GM21737 (cell line): ENCODE measurements around the gene MAP3K19.
A peak's percentile ranks its signal among the peaks of the same experiment; 100 is the strongest.
"Not testable (repeated sequence)": the region's sequence is repeated elsewhere in the genome, so short reads cannot be mapped to it uniquely, and the experiment has no call there.

Experiments used
- ATAC-seq: cut with Tn5 transposase; IDR thresholded peaks from one replicate; pipeline ENCODE4 v1.9.1; 2021; ENCODE audit warnings: mild to moderate bottlenecking, moderate library complexity; ENCODE audit not compliant: unreplicated experiment

The MAP3K19 gene

GRCh38 chr2:135047300-135047699 is at the start of gene MAP3K19:
TSS of gene MAP3K19 (minus strand) at chr2:135047447. CDS start at chr2:135024647, 22,800 bp downstream.
- no peak for ATAC-seq

- no peak for ATAC-seq
Observed at GRCh38 chr2:135096665-135097446, 49.6 kb upstream of the MAP3K19 start.

DNA sequence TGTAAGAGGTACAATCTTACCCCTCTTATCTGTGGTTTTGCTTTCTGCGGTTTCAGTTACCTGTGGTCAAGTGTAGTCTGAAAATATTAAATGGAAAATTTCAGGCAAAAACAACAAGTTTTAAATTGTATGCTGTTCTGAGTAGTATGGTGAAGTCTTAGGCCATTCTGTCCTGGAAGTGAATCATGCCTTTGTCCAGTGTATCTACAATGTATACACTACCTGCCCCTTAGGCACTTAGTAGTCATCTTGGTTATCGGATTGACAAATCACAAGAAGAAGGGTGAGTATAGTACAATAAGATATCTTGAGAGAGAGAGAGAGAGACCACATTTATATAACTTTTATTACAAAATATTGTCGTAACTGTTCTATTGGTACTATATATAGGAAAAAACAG is 48.3 kb upstream of the MAP3K19 start:
- ATAC-seq, result no peak

- ATAC-seq, result no peak
Observed at GRCh38 chr2:135094508-135094907, 47.3 kb upstream of the MAP3K19 start.

DNA sequence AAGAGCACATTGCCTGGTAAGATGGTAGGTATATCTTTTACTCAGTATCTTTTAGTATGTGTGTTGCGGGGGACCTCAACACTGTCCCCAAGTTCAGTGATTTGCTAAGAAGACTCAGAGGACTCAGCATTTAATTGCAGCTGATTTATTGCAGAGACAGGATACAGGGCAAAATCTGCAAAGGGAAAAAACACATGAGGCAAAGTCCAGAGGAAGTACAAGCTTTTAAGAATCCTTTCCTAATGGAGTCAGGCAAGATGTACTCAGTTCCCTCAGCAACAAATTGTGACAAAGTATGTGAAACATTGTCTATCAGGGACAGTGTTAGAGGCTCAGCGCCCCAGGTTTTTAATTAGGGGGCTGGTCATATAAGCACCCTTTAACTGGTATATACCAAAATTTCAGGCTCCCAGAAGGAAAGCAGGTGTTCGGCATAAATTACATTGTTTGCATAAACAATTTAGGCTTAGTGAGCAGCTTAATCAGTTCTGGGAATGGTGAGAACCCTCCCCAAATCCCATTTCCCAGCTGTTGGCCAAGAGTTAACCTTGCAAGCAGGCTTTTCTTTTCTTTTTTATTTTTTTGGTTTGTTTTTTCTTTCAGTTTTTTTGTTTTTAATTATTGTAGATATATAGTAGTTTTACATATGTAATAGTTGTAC is 46.6 kb upstream of the MAP3K19 start:
- no peak for ATAC-seq

DNA sequence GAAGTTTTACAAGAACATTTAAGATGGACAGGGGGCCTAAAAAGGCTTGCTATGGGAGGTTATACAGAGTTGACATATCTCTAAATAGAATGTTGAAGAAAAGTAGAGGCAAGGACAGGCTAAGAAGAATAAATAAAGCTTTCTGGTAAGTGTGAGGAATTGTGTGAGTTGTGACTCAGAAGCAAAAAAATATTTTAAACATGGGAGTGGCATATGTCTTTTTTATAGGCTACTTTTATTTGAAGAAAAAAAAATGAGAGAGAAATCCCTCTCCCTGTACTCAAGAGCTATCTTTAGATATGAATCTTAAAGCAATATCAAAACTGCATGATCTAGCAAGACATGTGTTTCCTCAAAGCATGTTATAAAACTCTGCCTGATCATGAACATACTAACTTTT is 45.9 kb upstream of the MAP3K19 start:
- no peak for ATAC-seq

- ATAC-seq, result no peak
Observed at GRCh38 chr2:135091681-135092080, 44.4 kb upstream of the MAP3K19 start.

DNA sequence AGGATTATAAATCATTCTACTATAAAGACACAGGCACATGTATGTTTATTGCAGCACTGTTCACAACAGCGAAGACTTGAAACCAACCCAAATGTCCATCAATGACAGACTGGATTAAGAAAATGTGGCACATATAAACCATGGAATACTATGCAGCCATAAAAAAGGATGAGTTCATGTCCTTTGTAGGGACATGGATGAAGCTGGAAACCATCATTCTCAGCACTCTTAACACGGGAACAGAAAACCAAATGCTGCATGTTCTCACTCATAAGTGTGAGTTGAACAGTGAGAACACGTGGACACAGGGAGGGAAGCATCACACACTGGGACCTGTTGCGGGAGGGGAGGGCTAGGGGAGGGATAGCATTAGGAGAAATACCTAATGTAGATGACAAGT is 42.4 kb upstream of the MAP3K19 start:
- ATAC-seq, result not testable (repeated sequence)

DNA sequence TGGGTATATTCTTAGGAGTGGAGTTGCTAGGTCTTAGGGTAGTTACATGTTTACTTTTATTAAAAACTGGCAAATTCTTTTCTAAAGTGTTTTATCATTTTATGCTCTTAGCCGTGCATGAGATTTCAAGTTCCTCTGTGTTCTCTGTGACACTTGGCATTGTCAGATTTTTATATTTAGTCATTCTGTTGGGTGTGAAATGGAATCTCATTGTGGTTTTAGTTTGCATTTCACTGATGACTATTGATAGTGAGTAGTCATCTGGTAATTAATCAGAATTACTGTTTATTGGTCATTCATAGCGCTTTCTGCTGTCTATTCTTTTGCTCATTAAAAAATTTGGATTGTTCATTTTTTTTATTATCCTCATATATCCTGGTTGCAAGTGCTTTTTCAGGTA is 39.0 kb upstream of the MAP3K19 start:
- ATAC-seq, result no peak

GRCh38 chr2:135078417-135078816 is 31.2 kb upstream of the MAP3K19 start:
- no peak for ATAC-seq

DNA sequence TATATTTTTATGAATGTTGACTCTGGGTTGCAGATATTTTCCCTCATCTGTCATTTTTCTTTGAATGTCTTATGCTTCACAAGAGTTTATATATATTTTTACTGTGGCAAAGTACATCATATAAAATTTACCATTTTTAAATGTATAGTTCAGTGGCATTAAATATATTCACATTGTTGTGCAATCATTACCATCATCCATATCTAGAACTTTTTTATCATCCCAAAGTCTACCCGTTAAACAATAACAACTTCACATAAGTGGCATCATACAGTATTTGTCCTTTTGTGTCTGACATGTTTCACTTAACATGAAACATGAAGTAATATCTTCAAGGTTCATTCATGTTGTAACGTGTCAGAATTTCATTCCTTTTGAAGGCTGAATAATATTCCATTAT is 29.3 kb upstream of the MAP3K19 start:
- no peak for ATAC-seq

GRCh38 chr2:135074216-135074615 is 27.0 kb upstream of the MAP3K19 start:
- ATAC-seq, result no peak

- ATAC-seq, result no peak
Observed at GRCh38 chr2:135072125-135072997, 25.1 kb upstream of the MAP3K19 start.

- ATAC-seq, result no peak
Observed at GRCh38 chr2:135066710-135067109, 19.5 kb upstream of the MAP3K19 start.

DNA sequence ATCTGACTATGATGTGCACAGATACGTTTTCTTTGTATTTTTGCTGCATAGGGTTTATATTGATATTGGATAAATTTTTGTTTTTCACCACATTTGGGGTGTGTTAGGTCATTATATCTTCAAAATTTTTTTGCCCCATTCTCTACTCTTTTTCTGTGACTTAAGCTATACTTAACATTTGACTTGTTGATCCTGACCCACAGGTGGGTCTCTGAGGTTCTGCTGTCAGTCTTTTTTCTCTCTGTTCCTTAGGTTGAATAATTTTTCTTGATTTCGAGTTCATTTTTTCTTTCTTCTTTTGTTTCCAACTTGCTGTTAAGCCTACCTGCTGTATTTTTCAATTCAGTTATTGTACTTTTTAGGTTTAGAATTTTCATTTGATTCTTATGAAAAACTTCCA is 16.9 kb upstream of the MAP3K19 start:
- ATAC-seq, result no peak

DNA sequence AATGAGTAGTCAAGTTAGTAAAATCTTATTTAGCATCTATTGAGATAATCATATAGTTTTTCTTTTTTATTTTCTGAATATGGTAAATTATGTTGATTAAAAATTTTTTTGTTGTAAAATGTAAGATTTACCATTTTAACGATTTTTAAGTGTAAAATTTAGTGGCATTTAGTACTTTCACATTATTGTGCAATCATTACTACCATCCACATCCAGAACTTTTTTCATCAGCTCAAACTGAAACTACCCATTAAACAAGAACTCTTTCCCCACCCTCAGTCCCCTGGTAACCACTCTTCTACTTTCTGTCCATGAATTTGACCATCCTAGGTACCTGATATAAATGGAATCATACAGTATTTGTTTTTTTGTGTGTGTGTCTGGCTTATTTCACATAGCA is 16.0 kb upstream of the MAP3K19 start:
- no peak for ATAC-seq

DNA sequence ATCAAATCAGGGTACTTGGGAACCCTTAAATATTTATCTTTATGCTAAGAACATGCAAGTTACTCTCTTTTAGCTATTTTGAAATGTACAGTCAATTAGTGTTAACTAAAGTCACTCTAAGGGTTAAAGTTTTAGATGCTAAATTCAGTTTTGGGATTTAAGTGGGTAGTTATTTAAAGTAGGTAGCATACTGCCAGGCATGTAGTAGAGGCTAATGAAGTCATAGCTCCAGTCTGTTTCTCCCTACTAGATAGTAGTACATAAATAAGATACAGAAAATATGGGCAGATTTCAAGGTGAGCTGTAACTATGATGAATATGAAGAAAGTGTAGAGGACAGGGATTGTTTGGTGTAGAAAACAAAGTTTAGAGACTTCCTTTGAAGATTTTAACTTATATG is 12.3 kb upstream of the MAP3K19 start:
- ATAC-seq, result no peak

DNA sequence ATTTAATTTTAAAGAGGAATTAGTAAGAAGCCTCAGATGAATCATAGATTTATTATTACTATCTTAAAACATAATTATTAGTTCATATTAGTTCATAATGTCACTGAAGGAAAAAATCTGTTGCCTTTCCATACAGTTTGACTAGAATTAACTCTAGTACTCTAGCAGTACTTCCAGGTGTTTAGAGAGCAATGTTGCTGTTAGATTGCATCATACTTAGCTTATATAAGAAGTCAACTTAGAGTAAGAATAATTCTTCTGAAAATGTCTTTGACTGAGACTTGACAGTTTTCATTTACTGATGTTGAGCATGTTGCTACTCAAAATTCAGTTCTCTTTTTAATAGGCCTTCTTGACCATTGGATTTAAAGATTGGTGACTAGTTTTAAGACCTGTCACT is 9.5 kb upstream of the MAP3K19 start:
- no peak for ATAC-seq

GRCh38 chr2:135055182-135055786 is 8.0 kb upstream of the MAP3K19 start:
- no peak for ATAC-seq

GRCh38 chr2:135052997-135053474 is 5.8 kb upstream of the MAP3K19 start:
- peak; percentile 34 for ATAC-seq
